ENCODE measurements around the gene PRPF40A.
A peak's percentile ranks its signal among the peaks of the same experiment; 100 is the strongest.
"Not testable (repeated sequence)": the region's sequence is repeated elsewhere in the genome, so short reads cannot be mapped to it uniquely, and the experiment has no call there.

The PRPF40A gene

DNA sequence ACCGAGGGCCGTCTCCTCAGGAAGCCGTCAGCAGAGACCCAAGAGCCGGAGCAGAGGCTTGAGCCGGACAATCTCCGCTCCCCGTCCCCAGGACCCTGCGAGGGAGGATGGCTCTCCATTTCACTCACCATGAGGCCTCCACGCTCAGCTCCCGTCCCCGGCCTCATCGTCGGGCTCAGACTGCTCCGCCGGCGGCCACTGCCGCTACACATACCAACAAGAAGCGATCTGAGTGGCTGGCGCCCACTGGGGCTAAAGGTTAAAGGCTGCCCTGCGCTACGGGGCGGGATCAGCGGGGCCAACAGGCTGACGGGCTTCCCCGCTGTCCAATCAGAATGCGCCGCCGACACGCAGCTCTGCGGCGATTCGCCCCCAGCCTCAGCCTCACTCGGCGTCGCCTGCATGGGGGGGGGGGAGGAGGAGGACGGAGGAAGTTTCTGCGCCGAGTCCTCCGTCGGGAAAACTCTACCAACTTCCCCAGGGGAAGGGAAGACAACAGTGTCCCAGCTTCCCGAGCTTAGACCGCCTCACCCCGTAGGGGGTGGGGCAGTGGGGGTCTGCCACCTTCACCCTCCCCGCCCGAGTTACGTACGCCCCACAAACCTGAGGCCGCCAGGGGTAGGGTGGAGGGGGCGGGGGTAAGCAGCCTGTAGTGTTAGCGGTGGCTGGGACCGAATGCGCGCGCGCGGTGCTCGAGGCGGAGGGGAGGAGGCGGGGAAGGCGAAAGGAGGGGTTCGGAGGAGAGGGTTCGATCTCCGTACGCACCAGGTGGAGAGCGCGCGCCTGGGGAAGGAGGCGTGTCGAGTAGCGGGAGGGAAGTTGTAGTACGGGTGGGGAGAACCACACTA is at the start of gene PRPF40A:
PRPF40A (minus strand) TSS at position 234 of the 848 bp plus-strand sequence; CDS start at position 212, 22 bp downstream.
- DNase-seq = peak; percentile 93

DNA sequence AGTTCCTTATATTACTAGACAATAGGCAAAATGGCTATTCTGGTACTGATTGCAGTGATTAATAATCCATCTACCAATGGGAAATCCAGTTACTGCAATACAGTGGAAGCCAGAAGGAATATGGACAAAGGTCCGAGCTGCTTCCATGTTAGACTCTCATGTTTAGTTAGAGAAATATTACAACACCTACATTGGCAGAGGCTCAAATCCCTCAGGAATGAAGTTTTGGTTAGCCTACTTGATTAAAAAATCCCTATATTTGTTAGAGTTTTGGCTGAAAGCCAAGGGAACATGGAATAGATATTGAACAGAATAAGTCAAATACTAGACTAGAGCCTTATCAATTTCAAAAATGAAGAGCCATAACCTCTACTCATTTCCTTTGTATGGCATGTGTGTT is 49.7 kb upstream of the PRPF40A start:
- no peak for DNase-seq

DNA sequence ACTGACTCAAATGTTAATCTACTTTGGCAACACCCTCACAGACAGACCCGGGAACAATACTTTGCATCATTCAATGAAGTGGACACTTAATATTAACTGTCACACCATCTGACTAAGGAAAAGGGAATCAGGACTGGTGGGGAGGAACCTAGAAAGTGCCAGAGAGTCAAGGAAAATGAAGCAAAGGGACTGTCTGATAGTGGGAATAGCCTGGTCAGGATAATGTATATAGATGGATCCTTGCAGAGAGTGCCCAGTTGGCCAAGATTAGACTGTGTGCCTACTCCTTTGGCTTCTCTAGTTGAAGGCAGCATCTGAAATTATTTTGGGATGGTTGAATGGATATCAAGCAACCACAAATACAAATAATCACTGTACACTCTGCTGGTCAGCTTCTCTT is 46.4 kb upstream of the PRPF40A start:
- no peak for DNase-seq

DNA sequence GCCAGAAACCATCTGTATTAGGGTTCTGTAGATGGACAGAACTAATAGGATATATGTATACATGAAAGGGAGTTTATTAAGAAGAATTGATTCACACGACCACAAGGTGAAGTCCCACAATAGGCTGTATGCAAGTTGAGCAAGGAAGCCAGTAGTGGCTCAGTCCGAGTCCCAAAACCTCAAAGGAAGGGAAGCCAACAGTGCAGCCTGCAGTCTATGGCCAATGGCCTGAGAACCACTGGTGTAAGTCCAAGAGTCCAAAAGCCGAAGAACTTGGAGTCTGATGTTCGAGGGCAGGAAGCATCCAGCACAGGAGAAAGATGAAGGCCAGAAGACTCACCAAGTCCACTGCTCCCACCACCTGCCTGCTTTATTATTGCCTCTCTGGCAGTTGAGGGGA is 45.9 kb upstream of the PRPF40A start:
- DNase-seq = not testable (repeated sequence)

DNA sequence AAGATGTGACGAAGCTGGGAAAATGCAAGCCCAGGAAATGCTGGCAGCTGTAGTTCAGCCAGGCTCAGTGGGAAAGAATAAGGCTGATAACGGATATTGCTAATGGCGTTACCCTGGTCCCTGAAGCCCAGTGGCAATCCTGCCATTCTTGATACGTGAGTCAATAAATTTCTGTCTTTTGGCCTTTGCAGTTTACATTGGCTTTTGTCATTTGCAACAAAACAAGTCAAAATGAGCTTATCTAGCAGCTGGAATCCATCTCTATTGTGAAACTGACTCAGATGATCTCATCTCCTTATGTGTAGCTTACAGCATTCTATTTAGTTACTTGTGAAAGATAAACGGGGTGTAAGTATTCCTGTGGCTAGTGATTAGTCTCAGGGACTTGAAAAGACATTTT is 44.9 kb upstream of the PRPF40A start:
- DNase-seq = no peak

DNA sequence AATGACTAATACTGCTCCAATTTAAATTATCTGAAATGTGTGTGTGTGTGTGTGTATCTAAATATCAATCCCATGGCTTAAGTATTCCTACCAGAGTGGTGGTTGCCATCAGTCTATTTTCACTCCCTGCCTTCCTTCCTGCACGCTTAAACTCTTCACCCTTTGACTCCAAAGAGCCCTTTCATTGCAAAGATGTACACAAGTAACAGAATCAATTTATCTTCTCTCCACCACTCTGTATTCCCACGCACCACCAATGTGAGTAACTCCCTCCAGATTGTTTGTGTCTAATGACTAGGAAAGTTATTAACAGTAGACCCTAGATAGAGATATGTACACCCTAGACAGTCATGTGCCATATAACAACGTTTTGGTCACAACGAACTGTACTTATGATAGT is 44.0 kb upstream of the PRPF40A start:
- no peak for DNase-seq

DNA sequence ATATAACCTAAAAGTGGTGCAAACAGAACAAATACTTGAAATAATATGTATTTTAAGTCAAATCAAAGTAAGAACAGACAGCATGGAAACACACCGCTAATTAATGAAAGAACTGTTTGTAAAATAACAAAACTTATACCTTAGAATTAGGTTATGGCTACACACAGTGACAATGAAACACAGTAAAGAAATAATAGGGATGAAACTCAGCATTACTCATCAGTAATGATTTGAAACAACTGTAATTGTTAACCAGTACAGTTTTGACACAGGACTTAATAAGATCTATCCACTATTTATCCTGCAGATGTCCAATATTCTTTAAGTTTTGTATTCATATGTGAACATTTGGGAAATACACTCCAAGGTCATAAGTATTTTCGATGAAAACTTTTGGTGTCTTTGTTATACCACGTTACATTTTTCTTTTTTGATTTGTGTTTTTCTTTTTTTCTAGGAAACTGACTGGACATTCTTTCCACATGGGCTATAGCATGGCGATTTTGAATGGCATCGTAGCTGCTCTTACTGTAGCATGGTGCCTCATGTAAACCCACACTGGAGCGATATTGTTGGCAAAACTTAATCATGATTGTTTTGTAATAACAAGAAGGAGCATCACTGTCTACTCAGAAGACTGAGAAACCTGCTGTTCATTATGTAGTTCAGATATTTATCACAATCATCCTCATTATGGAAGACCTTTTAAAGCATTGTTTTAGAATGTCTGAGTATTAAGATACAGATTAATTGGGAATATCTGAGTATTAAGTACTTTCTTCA is 42.2 kb upstream of the PRPF40A start:
- no peak for DNase-seq

DNA sequence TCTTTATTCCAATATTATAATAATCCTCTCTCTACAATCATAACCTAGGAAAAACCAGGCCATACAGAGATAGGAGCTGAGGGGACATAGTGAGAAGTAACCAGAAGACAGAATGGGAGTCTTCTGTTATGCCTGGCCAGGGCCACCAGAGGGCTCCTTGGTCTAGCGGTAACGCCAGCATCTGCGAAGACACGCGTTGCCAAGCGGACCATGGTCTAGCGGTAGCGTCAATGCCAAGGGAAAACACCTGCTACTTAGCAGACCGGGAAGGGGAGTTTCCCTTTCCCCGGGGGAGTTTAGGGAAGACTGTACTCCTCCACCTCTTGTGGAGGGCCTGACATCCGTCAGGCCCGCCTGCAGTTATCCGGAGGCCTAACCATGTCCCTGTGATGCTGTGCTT is 37.8 kb upstream of the PRPF40A start:
- no peak for DNase-seq

DNA sequence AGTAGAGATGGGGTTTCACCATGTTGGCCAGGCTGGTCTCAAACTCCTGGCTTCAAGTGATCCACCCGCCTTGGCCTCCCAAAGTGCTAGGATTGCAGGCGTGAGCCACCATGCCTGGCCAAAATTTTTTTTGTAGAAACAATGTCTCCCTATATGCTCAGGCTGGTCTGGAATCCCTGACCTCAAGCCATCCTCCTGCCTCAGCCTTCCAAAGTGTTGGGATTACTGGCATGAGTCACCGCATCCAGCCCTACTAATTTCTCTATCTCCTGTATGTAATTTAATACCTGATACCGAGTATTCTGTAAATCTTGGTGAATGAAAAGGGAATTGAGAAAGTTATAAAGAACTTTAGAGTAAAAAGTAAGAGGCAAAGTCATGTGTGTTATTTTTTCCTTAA is 30.5 kb upstream of the PRPF40A start:
- not testable (repeated sequence) for DNase-seq

DNA sequence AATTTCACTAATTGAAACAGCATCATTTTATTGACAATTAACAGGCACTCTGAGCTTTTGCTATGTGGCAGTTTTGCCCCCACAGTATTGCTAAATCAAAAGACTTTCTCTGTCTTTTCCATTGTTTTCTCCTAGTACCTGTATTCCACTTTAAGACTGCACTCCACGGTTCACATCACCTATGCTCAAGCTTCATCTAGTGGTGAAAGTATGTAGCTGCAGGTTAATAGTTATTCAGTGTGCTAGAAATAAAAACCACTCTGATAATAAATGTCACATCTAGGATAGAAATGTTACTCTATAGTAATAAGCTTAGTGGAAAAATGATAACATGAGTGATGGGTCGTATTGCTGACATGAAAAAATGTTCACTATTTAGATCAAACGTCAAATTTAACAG is 25.7 kb upstream of the PRPF40A start:
- no peak for DNase-seq

DNA sequence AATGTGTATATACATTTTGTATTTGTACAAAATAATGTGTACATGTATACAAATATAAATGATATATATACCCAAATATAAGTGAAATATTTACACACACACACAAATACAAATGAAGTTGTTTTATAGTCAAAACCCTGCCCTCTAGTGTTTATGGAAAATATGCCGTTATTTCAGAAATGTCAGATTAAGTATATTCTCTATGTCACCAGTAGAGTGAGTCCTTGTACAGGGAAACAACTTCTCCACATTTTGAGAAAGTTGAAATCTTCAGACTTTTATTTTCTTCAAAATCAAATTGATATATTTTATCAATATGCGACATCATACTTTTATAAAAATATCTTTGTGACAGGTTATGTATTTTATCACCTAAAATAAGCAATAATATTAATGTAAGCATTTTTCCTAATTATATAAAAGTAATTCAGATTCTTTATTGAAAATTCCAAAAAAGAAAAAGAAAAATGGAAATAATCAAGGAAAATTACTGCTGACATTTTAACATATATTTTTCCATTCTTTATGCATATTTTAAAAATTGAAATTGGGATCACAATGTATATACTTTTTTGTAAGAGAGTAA is 23.6 kb upstream of the PRPF40A start:
- no peak for DNase-seq

DNA sequence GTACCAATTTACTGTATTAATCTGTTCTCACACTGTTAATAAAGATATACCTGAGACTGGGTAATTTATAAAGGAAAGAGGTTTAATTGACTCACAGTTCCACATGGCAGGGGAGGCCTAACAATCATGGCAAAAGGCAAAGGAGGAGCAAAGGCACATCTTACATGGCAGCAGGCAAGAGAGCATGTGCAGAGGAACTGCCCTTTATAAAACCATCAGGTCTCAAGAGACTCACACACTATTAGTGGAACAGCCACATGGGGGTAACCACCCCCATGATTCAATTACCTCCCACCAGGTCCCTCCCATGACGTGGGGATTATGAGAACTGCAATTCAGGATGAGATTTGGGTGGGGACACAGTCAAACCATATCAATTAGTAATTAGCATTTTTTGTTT is 22.4 kb upstream of the PRPF40A start:
- not testable (repeated sequence) for DNase-seq

DNA sequence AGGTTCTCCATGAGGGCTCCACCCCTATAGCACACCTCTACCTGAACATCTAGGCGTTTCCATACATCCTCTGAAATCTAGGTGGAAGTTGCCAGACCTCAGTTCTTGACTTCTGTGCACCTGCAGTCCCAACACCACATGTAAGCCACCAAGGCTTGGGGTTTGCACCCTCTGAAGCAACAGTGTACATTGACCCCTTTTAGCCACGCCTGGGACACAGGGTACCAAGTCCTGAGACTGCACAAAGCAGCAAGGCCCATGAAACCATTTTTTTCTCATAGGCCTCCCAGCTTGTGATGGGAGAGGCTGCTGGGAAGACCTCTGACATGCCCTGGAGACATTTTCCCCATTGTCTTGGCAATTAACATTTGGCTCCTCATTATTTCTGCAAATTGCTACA is 21.2 kb upstream of the PRPF40A start:
- DNase-seq = no peak

DNA sequence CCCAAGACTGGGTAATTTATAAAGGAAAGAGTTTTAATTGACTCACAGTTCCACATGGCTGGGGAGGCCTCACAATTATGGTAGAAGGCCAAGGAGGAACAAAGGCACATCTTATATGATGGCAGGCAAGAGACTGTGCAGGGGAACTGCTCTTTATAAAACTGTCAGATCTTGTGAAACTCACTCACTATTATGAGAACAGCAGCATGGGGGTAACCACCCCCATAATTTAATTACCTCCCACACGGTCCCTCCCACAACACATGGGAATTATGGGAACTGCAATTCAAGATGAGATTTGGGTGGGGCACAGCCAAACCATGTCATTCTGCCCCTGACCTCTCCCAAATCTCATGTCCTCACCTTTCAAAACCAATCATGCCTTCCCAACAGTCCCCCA is 20.2 kb upstream of the PRPF40A start:
- DNase-seq = not testable (repeated sequence)

DNA sequence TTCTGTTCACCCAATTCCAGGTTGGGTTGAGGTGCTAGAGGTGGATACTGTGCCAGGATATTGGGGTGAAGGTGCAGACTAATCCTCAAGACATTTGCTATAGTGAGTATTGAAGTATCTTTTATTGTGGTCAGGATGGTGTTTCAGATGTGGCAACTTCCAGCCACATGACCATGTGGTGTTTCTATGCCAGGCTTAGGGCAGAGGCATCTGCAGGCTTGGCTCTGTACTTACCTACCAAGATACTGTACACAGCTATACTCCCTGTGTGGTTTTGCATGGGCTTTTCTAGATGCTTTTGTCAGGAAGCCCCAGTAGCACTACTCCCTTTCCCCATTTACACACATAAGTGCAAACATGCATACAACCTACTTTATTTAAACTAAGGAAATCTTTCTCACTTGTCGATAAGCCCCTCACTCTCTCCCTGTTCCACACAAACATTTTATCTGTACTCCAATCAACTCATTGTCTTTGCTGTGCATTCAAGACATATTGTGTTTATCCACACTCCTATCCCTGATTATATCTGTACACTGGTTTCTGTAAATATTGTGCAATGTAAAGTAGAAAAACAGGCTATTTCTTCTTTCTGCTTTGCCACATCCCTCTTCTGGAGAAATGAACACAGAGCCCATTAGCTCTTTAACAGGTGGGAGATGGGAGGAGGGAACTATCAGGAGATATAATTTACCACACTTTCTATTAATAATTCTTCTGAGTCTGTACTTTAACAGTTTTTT is 13.5 kb upstream of the PRPF40A start:
- no peak for DNase-seq

DNA sequence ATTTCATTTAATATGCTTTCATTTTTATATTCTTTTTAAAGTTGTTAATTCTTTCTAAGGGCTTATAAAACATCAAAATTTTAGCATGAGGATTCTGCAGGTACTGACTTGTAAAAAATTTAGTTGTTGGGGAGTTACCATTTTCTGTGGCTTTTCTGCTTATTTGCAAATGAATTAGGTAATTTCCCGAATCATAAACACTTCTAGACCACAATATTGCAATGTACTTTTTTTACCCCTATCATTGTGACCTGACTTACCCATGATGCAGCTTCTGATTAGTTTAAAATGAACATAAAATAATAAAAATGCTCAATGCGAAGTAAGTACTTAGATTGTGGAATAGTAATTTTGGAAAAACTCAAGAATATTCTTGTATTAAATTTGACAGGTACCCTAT is 12.6 kb upstream of the PRPF40A start:
- DNase-seq = no peak

DNA sequence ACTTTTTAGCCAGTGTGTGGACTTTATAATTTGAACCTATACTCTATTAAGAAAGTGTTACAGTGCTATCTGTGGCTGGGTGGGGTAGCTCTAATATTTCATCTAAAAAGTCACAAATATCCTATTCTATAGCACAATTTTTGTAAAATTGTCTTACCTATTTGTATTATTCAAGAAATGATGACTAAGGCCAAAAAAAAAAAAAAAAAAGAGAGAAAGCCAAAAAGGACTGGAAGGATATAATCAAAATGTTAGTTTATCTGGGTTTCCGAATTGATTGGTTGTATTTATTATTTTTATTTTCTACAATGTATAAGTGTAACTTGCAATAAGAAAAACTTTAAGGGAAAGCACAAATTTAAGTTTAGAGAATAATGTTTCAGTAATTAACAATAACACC is 6.7 kb upstream of the PRPF40A start:
- no peak for DNase-seq

DNA sequence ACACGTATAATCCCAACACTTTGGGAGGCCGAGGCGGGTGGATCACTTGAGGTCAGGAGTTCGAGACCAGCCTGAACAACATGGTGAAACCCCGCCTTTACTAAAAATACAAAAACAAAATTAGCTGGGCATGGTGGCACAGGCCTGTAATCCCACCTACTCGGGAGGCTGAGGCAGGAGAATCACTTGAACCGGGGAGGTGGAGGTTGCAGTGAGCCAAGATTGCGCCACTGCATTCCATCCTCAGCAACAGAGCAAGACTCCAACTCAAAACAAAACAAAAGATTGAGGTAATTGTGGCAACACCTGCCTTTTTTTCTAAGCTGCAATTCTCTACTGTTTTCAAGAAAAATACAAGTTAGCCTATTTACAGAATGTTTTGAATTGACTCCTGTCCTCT is 5.4 kb upstream of the PRPF40A start:
- DNase-seq = not testable (repeated sequence)

DNA sequence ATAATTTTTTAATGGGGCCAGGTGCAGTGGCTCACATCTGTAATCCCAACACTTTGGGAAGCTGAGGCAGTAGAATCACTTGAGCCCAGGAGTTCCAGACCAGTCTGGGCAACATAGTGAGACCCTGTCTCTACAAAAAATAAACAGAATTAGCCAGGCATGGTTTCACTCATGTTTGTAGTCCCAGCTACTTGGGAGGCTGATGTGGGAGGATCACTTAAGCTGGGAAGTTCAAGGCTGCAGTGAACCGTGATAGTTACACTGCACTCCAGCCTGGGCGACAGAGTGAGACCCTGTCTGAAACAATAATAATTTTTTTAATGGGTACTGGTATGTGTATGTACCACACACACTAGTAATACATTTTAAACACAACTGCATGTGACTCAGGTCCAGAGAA is 3.5 kb upstream of the PRPF40A start:
- no peak for DNase-seq

DNA sequence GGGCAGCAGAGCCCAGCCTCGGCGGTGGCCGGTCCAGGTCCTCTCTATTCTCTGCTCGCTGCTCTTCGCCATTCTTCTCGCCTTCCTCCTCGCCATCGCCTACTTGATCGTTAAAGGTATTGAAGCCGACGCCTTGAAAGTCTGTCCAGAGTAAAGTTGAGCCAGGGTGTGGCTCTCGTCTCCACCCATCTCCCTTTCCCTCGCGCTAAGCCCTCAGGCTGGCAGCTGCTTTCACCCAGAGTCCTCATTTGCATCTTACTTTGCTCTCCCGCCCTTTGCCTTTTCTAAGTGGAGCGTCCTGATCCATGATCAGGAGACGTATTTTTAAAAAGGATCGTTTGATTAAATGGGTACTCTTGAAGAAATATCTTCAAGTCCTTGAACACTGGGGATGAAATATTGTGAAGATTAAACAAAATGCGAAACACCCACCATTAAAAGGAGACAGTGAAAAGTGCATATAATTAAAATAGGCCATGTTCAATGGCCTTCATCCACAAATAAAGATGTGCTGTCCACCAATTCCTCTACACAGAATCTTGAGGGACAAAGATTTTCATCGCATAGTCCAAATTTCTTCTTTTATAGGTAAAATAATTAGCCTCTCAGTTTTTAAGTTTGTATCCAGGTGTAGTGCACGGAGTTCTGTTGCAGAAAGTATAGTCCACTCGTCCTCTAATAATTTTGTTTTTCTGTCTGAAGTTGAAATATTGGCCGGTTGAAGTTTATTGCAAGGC is 1.8 kb upstream of the PRPF40A start:
- DNase-seq = no peak

DNA sequence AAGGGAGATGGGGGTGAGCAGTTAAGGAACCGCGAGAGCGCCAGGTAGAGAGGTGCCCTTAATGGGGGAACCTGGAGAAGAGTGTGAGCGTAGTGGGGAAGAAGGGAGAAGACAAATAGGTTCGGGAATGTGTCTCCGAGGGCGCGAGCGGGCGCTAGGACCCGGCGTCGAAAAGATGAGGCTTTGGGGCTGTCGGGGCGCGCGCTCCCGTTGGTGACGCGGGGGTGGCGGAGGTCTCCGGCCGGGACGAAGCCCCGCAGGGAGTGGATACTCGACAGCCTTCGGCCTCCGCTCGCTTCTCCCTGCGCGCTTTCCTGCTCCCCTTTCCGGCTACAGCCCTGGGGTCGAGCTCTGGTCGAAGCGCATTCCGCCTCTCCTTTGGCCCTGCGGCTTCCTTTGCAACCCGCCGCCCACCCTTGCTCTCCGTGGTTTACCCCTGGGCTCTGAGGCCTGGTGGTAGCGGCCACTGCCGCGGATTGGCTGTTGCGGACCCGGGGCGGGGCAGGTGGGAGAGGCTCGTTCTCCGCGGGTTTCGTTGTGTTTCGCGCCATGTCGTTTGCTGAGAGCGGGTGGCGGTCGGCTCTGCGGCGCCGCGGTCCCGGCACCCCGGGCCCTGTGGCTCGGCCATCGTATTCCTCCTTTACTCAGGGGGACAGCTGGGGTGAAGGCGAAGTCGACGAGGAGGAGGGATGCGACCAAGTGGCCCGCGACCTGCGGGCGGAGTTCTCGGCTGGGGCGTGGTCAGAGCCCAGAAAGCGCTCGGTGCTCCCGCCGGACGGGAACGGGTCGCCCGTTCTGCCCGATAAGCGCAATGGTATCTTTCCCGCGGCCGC is 1.0 kb upstream of the PRPF40A start, which contains the start of gene ARL6IP6:
ARL6IP6 (plus strand) TSS at position 545 of the 833 bp plus-strand sequence; CDS start at position 550, 5 bp downstream.
- peak; percentile 77 for DNase-seq

Measured in GOT3 (cell line).